HCT116 (cell line): ENCODE measurements around the gene ANKRD61. TPM values are rescaled to one million over a fixed set of nuclear protein-coding genes. Genes with fewer than 3 reads are reported as not detected.

Experiments used
- ATAC-seq: fragments of 200-7000 bp; cut with Tn5 transposase; 2 replicates; pipeline ENCODE4 v1.9.1; 2020; ENCODE audit warnings: mild to moderate bottlenecking, moderate library complexity
- BruUV-seq: library from RNA; stranded (reverse); fragments of 400-500 nt; replicated peaks from 2 replicates; lab custom pipeline; 2021; lab: Mats Ljungman, UMichigan
- CTCF ChIA-PET: fragments of 300-600 bp; sonication (Branson Sonifier 250); formaldehyde crosslinking; loops from one replicate; lab custom pipeline; 2021; ENCODE audit warnings: antibody characterized with exemption; lab: Charles Lee
- POLR2A ChIA-PET: fragments of 300-600, 350-600 bp; sonication (Branson Sonifier 250); formaldehyde crosslinking; loops from one replicate; lab custom pipeline; 2021; ENCODE audit warnings: antibody characterized with exemption; lab: Charles Lee
- RAD21 ChIA-PET, 2 experiments: fragments of 300-600 bp; sonication (Branson Sonifier 250); formaldehyde crosslinking; loops; one replicate each; lab custom pipeline; 2023; ENCODE audit warnings: low total read pairs in 2 of 2; ENCODE audit not compliant: uncharacterized antibody in 2 of 2, unreplicated experiment in 2 of 2, low non-redundant PET in 1 of 2; lab: Charles Lee
- DNase-seq: peaks from one replicate; pipeline ENCODE4 v3.0.0-alpha.2; 2010; ENCODE audit warnings: low read depth, low spot score
- H2AFZ ChIP-seq: fragments of 200-600 bp; shearing (Covaris generic), sonication (generic); 2 replicates; pipeline ENCODE4 v1.6.1; 2017; ENCODE audit warnings: low read depth, mixed run types, mixed read lengths, antibody characterized with exemption, low read length; ENCODE audit not compliant: poor library complexity, severe bottlenecking
- H3K27ac ChIP-seq: 2 replicates; pipeline ENCODE4 v1.5.1; 2012; ENCODE audit warnings: low read depth, low read length
- H3K27me3 ChIP-seq: fragments of 200-600 bp; sonication (generic); 2 replicates; pipeline ENCODE4 v1.6.1; 2016; ENCODE audit warnings: mixed run types, low read length, mixed read lengths; ENCODE audit not compliant: insufficient read depth
- H3K36me3 ChIP-seq, 2 experiments: fragments of 200-500 bp in 1 of 2; fragments of 200-600 bp in 1 of 2; sonication (Bioruptor generic) in 1 of 2; sonication (generic) in 1 of 2; 2 replicates each; pipeline versions ENCODE4 v1.5.1 to v1.6.1; 2014 to 2016; ENCODE audit warnings: low read length in 2 of 2, inconsistent platforms in 1 of 2, mixed read lengths in 1 of 2, mixed run types in 1 of 2; ENCODE audit not compliant: insufficient read depth in 2 of 2, control insufficient read depth in 1 of 2
- H3K4me1 ChIP-seq, 2 experiments: fragments of 200-600 bp in 1 of 2; sonication (generic) in 1 of 2; 2 replicates each; pipeline versions ENCODE4 v1.5.1 to v1.6.1; 2012 to 2017; ENCODE audit warnings: low read length in 2 of 2, inconsistent platforms in 1 of 2, mild to moderate bottlenecking in 1 of 2, mixed read lengths in 1 of 2, mixed run types in 1 of 2, moderate library complexity in 1 of 2; ENCODE audit not compliant: insufficient read depth in 2 of 2, control insufficient read depth in 1 of 2
- H3K4me2 ChIP-seq: fragments of 200-600 bp; sonication (generic); 2 replicates; pipeline ENCODE4 v1.6.1; 2017; ENCODE audit warnings: mixed run types, low read length, mixed read lengths
- H3K4me3 ChIP-seq, 2 experiments: fragments of 200-600 bp in 1 of 2; sonication (generic) in 1 of 2; replicated peaks in 1 of 2; 2 replicates each; pipeline ENCODE4 v1.5.1; 2011 to 2016; ENCODE audit warnings: low read length in 2 of 2, control low read depth in 1 of 2, low read depth in 1 of 2, mild to moderate bottlenecking in 1 of 2, mixed read lengths in 1 of 2, mixed run types in 1 of 2
- H3K79me2 ChIP-seq: fragments of 200-600 bp; sonication (generic); 2 replicates; pipeline ENCODE4 v1.6.1; 2017; ENCODE audit warnings: mild to moderate bottlenecking, mixed run types, low read length, moderate library complexity, mixed read lengths; ENCODE audit not compliant: insufficient read depth
- H3K9ac ChIP-seq: fragments of 200-600 bp; sonication (generic); 2 replicates; pipeline ENCODE4 v1.6.1; 2016; ENCODE audit warnings: low read length, mixed read lengths
- H3K9me2 ChIP-seq: fragments of 200-600 bp; sonication (generic), shearing (Covaris generic); 2 replicates; pipeline ENCODE4 v1.6.1; 2017; ENCODE audit warnings: mixed run types, mild to moderate bottlenecking, moderate library complexity; ENCODE audit not compliant: insufficient read depth
- H3K9me3 ChIP-seq, 2 experiments: fragments of 200-500 bp in 1 of 2; fragments of 200-600 bp in 1 of 2; sonication (Bioruptor generic) in 1 of 2; sonication (generic) in 1 of 2; 2 replicates each; pipeline ENCODE4 v1.6.1; 2014 to 2017; ENCODE audit warnings: low read length in 2 of 2, mixed read lengths in 2 of 2, inconsistent platforms in 1 of 2, low read depth in 1 of 2, mild to moderate bottlenecking in 1 of 2, mixed run types in 1 of 2, moderate library complexity in 1 of 2; ENCODE audit not compliant: control insufficient read depth in 1 of 2, insufficient read depth in 1 of 2
- H4K20me1 ChIP-seq: fragments of 200-600 bp; sonication (generic), shearing (Covaris generic); 2 replicates; pipeline ENCODE4 v1.6.1; 2017; ENCODE audit warnings: mixed run types, mild to moderate bottlenecking, moderate library complexity; ENCODE audit not compliant: insufficient read depth
- CEBPB ChIP-seq: IDR thresholded peaks from 2 replicates; pipeline ENCODE4 v1.6.1; 2012; ENCODE audit warnings: low read depth
- EZH2 ChIP-seq: fragments of 200-600 bp; sonication (generic); IDR thresholded peaks from 2 replicates; pipeline ENCODE4 v1.6.1; 2017; ENCODE audit warnings: antibody characterized with exemption, mixed run types
- JUND ChIP-seq: IDR thresholded peaks from 2 replicates; pipeline ENCODE4 v1.6.1; 2012
- POLR2A ChIP-seq: IDR thresholded peaks from 2 replicates; pipeline ENCODE4 v1.7.0; 2011; ENCODE audit warnings: borderline replicate concordance; ENCODE audit not compliant: insufficient read depth, insufficient read length; ENCODE audit errors: extremely low read depth
- RAD21 ChIP-seq: IDR thresholded peaks from 2 replicates; pipeline ENCODE4 v1.6.1; 2012; ENCODE audit warnings: low read depth, mild to moderate bottlenecking
- SIN3A ChIP-seq: IDR thresholded peaks from 2 replicates; pipeline ENCODE4 v1.6.1; 2012; ENCODE audit warnings: low read depth
- SRF ChIP-seq: IDR thresholded peaks from 2 replicates; pipeline ENCODE4 v1.6.1; 2012; ENCODE audit warnings: low read depth
- TCF7L2 ChIP-seq: IDR thresholded peaks from 2 replicates; pipeline ENCODE4 v1.7.0; 2011; ENCODE audit warnings: borderline replicate concordance, inconsistent platforms; ENCODE audit not compliant: insufficient read depth, insufficient read length; ENCODE audit errors: extremely low read depth
- ZFX ChIP-seq: fragments of 450-650 bp; IDR thresholded peaks from 2 replicates; pipeline ENCODE4 v1.6.1; 2017
- ZNF274 ChIP-seq: fragments of 200-500 bp; sonication (Bioruptor generic); IDR thresholded peaks from 2 replicates; pipeline ENCODE4 v1.6.1; 2014; ENCODE audit warnings: mild to moderate bottlenecking, low read depth, low read length, inconsistent platforms
- intact Hi-C: fragments of 100-400 bp; cut with micrococcal nuclease; formaldehyde crosslinking; loops from 2 replicates; pipeline ENCODE4 v1.10.0; 2022
- total RNA-seq: library from RNA; stranded (reverse); gene quantifications from one replicate; pipeline ENCODE4 v1.2.1, GENCODE V29; 2021; ENCODE audit not compliant: unreplicated experiment
- TF ChIP-seq, protein P1 (sequence below), 3 experiments: fragments of 200-600 bp in 1 of 3; sonication (generic) in 1 of 3; IDR thresholded peaks in 2 of 3; conservative IDR thresholded peaks in 1 of 3; 2 replicates each; pipeline ENCODE4 v1.5.1; 2012 to 2017; ENCODE audit warnings: low read depth in 2 of 3, low read length in 2 of 3, antibody characterized with exemption in 1 of 3, borderline replicate concordance in 1 of 3, control low read depth in 1 of 3, mild to moderate bottlenecking in 1 of 3, mixed read lengths in 1 of 3, mixed run types in 1 of 3, moderate library complexity in 1 of 3; ENCODE audit not compliant: insufficient read depth in 1 of 3
- TF ChIP-seq, protein P2 (sequence below): IDR thresholded peaks from 2 replicates; pipeline ENCODE4 v1.6.1; 2011; ENCODE audit warnings: mild to moderate bottlenecking, low read length, moderate library complexity; ENCODE audit not compliant: insufficient replicate concordance; ENCODE audit errors: extremely low read depth
- TF ChIP-seq, protein P3 (sequence below): IDR thresholded peaks from 2 replicates; pipeline ENCODE4 v1.6.1; 2012
- TF ChIP-seq, protein P4 (sequence below): IDR thresholded peaks from 2 replicates; pipeline ENCODE4 v1.6.1; 2012; ENCODE audit warnings: low read depth

ANKRD61 gene
- total RNA-seq, 1 experiment from 2014 or later, result 0.17 TPM

DNA sequence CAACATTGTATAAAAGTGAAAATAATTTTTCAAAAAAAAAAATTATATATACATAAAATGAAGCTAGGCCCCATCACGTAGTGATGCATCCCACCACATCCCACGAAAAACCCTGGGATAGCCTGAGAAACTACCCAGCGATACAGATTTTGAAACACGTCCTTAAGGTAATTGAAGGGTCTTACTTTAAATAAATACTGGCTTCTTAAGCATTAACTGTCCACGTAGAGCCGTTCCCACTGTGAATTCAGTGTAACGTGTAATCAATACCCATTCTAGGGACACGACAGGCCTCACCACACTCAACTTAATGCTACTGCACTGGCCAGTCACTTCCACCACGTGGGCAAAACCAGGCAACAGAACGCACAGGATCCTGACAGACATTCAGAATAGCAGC, 4.0 kb downstream of the ANKRD61 start:
- POLR2A ChIA-PET, result no interaction called here
- TF ChIP-seq, protein P1, sequence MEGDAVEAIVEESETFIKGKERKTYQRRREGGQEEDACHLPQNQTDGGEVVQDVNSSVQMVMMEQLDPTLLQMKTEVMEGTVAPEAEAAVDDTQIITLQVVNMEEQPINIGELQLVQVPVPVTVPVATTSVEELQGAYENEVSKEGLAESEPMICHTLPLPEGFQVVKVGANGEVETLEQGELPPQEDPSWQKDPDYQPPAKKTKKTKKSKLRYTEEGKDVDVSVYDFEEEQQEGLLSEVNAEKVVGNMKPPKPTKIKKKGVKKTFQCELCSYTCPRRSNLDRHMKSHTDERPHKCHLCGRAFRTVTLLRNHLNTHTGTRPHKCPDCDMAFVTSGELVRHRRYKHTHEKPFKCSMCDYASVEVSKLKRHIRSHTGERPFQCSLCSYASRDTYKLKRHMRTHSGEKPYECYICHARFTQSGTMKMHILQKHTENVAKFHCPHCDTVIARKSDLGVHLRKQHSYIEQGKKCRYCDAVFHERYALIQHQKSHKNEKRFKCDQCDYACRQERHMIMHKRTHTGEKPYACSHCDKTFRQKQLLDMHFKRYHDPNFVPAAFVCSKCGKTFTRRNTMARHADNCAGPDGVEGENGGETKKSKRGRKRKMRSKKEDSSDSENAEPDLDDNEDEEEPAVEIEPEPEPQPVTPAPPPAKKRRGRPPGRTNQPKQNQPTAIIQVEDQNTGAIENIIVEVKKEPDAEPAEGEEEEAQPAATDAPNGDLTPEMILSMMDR (IDR thresholded peaks at IDR 0.05 in 2 of 3, conservative IDR thresholded peaks at IDR 0.05 in 1 of 3; ENCODE audit: borderline replicate concordance in 1 of 3, insufficient read depth in 1 of 3, low read depth in 2 of 3, low read length in 2 of 3), result no peak
- TF ChIP-seq JUND (no peak), RAD21 (no peak), ZNF274 (no peak), SRF (no peak), ZFX (no peak), EZH2 (no peak), CEBPB (no peak), TCF7L2 (no peak), POLR2A (no peak), SIN3A (no peak)
- TF ChIP-seq, protein P2, sequence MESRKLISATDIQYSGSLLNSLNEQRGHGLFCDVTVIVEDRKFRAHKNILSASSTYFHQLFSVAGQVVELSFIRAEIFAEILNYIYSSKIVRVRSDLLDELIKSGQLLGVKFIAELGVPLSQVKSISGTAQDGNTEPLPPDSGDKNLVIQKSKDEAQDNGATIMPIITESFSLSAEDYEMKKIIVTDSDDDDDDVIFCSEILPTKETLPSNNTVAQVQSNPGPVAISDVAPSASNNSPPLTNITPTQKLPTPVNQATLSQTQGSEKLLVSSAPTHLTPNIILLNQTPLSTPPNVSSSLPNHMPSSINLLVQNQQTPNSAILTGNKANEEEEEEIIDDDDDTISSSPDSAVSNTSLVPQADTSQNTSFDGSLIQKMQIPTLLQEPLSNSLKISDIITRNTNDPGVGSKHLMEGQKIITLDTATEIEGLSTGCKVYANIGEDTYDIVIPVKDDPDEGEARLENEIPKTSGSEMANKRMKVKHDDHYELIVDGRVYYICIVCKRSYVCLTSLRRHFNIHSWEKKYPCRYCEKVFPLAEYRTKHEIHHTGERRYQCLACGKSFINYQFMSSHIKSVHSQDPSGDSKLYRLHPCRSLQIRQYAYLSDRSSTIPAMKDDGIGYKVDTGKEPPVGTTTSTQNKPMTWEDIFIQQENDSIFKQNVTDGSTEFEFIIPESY, result no peak
- TF ChIP-seq, protein P3, sequence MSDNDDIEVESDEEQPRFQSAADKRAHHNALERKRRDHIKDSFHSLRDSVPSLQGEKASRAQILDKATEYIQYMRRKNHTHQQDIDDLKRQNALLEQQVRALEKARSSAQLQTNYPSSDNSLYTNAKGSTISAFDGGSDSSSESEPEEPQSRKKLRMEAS, result no peak
- TF ChIP-seq, protein P4, sequence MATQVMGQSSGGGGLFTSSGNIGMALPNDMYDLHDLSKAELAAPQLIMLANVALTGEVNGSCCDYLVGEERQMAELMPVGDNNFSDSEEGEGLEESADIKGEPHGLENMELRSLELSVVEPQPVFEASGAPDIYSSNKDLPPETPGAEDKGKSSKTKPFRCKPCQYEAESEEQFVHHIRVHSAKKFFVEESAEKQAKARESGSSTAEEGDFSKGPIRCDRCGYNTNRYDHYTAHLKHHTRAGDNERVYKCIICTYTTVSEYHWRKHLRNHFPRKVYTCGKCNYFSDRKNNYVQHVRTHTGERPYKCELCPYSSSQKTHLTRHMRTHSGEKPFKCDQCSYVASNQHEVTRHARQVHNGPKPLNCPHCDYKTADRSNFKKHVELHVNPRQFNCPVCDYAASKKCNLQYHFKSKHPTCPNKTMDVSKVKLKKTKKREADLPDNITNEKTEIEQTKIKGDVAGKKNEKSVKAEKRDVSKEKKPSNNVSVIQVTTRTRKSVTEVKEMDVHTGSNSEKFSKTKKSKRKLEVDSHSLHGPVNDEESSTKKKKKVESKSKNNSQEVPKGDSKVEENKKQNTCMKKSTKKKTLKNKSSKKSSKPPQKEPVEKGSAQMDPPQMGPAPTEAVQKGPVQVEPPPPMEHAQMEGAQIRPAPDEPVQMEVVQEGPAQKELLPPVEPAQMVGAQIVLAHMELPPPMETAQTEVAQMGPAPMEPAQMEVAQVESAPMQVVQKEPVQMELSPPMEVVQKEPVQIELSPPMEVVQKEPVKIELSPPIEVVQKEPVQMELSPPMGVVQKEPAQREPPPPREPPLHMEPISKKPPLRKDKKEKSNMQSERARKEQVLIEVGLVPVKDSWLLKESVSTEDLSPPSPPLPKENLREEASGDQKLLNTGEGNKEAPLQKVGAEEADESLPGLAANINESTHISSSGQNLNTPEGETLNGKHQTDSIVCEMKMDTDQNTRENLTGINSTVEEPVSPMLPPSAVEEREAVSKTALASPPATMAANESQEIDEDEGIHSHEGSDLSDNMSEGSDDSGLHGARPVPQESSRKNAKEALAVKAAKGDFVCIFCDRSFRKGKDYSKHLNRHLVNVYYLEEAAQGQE, result no peak
- TF ChIP-seq, all 23 proteins: peak for 0
- Histone ChIP-seq H3K4me1 (no peaks in the 10 kb centered on the region), H3K27ac (no peak overlapping the region), H3K4me2 (no peak overlapping the region), H3K79me2 (peaks cover 15% of the 10 kb centered on the region), H3K9me2 (no peaks in the 10 kb centered on the region), H3K9ac (no peak overlapping the region), H4K20me1 (peaks cover 4% of the 10 kb centered on the region; the same call in 1 of the 2 replicates), H3K27me3 (no peaks in the 10 kb centered on the region), H2AFZ (no peak overlapping the region), H3K36me3 (peaks cover 43 to 48% of the 10 kb centered on the region in 2 experiments), H3K9me3 (no peaks in the 10 kb centered on the region), H3K4me3 (no peak overlapping the region)
- intact Hi-C loops, result no loop called here
- DNase-seq (no peak), ATAC-seq (no peak)
- CTCF ChIA-PET, result no interaction called here
- BruUV-seq, result no TSS peak
- RAD21 ChIA-PET, result no interaction called here
